GM21360 (cell line): ENCODE results near the gene CALML3.

Experiments
- ATAC-seq: cut with Tn5 transposase; IDR thresholded peaks from one replicate; pipeline ENCODE4 v1.9.1; 2021; ENCODE audit warnings: mild to moderate bottlenecking, moderate library complexity; ENCODE audit not compliant: unreplicated experiment

The CALML3 gene

DNA sequence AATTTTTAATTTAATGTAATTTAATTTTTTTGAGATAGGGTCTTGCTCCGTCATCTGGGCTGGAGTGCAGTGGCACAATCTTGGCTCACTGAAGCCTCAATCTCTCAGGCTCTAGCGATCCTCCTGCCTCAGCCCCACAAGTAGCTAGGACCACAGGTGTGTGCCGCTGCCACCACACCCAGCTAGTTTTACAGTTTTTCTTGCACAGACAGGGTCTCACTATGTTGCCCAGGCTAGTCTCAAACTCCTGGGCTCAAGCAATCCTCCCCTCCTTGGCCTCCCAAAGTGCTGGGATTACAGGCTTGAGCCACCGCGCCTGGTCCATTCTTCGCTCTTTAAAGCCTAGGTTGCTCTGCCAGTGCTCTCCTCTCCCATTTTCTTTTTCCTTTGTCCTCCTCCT lies 12.9 kb downstream of the CALML3 start:
- ATAC-seq = no peak

DNA sequence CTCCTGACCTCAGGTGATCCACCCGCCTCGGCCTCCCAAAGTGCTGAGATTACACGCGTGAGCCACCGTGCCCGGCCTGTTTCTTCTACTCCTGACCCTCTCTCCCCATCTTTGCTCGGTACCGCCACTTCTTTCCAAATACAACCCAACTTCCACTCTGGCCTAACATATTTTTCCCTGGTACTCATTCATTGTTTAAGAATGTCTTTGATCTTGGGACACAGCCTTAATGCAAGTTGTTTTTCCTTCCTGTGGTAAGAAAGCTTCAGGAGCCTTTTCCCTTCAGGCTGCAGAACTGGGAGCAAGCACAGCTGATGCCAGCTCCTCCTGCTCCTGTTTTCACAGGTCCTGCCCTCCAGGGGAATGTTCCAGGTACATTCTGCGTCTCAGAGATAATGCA lies 13.7 kb downstream of the CALML3 start:
- ATAC-seq = no peak

DNA sequence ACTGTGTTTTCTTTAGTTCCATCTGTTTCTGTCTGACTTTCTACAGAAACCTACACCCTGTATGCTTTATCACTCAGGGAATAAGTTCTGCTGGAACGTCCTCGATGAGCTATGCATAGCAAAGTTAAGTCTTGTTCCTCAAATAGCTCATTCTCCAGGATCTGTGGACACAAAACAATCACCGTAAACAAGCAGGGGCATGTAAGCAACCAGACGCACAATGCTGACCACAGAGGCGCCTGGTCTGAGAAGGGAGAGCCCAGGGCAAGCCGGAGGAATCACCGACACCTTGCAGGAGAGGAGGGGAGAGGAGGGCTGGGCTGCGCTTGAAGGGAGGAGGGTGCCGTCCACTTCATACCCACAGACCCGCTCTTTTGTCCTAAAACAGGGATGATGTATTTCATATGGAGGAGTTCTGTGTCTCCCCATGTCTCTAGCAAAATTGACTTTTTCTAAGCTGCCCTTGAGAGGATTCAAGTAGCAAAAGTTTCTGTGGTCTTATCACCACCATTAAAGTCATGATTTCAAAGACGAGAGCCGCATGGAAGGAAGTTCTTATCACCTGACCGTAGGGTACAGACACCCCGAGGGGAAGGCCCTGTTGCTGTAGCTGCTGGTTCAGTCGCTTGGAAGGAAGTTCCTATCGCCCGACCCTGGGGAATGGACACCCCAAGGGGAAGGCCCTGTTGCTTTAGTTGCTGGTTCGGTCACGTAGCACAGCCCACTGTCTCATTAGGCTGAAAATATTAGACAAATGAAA lies 14.3 kb downstream of the CALML3 start:
- ATAC-seq = no peak

DNA sequence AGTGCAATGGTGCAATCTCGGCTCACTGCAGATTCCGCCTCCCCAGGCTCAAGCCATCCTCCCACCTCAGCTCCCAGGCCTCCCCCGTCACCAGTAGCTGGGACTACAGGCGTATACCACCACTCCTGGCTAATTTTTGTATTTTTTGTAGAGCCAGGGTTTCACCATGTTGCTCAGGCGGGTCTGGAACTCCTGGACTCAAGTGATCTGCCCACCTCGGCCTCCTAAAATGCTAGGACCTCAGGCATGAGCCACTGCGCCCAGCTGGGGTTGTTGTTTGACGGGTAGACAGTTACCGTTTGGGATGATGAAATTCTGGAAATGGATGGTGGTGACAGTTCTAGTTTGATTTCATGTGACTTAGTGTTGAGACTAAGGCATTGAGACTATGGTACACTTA lies 15.3 kb downstream of the CALML3 start:
- ATAC-seq = no peak

DNA sequence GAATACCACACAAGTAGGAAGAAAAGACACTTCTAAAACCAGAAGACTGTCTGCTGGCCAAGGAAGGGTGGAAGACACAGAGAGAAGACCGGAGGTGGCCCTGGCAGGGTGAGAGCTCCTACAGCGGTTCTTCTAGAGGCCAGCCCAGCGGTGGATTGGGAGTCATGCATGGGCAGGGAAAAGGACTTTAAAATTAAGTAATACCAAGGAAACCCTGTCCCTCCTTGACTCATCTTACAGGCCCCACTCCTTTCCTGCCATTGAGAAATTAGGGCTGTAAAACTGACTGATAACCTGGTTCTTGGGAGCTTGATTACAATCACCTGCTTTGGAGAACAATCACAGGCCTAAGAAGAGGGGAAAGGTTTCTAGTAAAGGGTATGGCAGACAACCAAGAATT lies 16.1 kb downstream of the CALML3 start:
- no peak for ATAC-seq

DNA sequence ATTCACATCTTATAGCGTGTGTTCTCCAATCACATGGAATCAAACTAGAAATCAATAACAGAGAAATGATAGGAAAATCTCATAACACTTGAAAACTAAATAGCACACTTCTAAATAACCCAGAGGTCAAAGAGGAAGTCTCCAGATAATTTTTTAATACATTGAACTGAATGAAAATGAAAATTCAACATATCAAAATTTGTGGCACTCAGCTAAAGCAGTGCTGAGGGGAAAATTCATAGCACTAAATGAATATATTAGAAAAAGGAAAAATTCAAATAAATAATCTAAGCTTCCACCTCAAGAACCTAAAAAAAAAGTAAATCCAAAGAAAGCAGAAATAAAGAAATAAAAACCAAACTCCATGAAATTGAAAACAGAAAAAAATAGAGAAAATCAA lies 17.3 kb downstream of the CALML3 start:
- ATAC-seq = no peak

DNA sequence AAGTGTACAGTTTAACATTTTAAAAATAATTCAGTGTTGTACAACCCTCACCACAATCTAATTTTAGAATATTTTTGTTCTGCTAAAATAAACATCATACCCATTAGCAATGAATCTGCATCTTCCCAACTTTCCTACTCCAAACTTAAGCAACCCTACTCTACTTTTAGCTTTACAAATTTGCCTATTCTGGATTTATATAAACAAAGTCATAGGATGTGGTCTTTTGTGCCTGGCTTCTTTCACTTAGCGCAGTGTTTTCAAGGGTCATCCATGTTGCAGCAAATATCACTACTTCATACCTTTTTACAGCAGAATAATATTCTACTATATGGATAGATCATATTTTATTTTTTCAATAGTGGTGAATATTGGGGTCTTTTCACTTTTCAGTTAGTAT lies 18.9 kb downstream of the CALML3 start:
- ATAC-seq = no peak

DNA sequence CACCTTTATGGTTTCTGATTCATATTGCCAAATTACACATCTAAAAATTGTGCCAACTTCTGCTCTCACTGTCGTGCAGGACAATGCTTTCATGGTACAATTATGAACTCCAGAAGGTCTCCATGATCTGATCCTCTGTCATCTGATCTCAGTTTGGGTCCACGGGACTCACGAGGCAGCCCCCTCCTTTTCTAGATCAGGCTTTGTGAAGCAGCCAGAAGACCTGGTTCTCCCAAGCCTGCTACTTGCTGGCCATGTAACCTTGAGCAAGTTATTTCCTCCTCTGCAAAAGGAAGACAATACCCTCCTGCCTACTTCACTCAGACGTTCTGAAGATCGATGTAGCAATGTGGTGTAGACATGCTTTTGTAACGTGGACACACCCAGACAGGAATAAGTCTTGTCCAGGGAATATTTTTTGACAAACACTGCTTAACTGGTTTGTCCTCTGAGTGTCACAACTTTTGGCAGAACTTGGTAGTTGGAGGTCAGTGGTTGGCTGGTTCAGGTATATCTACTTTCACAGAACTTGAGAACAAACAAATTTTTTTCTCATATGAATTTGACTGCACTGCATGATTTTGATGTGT lies 19.6 kb downstream of the CALML3 start:
- no peak for ATAC-seq

DNA sequence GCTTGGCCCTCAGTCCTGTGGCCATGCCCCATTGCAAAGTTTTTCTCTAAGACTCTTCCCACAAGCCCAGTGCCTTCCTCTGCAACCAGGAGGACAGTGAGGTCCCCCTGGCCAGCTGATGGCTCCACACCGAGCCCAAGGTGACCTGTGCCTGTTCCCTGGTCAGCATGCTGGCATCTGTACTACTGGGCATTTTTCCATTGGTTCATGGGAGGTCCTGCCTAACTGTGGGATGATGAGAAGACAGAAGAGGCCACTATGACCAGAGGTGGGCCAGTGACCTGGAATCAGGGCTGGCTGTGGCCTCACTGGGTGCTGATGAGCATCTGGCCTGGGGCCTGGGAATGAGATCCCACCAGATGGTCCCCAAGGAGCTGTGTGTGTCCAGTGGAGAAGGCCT lies 20.2 kb downstream of the CALML3 start:
- ATAC-seq = no peak

DNA sequence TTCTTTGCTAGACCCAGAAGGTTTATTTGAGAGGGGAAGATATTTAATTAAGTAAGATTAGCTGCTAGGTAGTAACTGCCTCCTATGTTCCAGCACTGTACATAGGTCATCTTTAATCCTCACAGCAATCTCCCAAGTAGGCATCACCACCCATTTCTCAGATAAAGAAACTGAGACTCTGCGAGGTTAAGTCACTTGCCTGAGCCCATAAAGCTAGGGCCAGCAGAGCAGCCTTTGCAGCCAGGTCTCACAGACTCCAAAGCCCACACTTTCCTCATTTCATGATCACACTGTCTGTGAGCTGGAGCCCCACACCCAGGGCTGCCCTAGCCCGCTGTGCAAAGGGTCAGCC lies 20.6 kb downstream of the CALML3 start:
- ATAC-seq = no peak

DNA sequence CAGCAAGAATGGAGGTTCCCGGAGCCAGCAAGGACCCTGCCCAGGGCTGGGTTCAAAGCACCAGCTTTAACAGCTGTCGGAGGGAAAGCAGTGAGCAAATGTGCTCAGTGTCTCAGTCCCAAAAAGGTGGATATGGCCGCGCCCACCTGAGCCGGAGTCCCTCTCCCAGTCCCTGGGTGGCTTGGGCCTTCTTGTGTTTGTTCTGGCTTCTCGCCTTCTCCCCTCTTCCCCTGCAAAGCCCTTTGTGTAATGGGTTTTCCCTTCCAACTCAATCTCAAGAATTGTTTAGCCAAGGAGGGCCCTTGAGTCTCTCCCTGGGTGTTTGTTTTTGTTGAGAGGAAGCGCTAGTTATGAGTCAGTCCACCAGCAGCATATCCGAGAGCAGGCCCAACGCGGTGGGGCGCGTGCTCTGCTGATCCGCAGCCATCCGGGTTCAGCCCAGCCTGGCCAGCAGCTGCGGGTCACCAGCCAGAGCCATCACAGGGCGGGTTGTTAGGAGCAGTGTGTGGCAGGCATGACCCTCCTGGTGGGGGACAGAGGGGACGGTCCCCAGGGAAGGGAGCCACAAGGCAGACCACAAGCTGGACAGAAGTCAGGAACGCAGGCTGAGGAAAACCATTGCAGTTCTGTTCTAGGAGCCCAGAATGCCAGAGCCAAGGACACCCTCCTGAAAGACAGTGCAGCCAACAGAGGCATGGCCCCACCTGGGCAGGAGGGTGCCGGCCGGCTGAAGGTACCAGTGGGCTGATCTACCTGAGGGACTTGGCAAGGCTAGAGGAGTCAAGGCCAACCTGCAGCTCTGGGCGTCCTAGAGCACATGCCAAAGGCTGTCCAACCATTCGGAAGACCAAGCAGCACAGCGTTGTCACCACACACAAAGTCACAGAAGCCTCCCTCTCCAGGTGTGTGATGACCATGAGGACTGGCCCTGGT lies 21.3 kb downstream of the CALML3 start:
- no peak for ATAC-seq

DNA sequence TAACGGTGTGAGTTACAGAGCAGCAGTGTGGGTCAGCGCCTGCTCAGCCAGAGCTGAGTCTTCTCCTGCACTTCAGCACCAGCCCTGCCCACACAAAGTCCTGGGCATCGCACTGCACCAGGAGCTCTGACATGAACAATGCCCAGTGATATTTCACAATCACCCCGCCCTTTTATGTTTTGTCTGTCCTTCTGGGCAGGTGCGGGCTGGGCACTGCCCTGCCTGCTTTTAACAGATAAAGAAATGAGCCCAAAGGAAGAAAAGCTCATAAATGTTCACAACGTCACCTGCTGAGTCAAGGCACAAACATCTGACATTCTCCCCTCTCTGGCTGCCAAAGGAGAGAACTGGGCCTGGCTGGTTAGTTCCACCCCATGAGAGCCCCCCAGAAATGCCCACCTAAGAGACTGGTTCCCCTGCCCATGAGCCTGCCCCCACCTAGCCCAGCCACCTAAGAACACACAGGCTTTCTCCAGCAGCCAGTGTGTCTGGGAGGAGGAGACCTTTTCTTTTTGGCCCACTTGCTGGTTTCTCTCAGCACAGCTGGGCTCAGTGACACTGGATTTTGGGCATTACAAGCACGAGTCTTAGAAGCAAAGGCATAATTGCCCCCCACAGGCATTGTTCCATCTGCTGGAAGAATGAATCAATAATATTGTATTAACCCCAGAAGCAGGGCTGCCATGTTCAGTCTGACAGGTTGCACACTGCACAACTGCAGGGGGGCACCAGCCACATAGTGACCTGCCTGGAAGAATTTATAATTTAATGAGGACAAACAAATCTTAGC lies 22.3 kb downstream of the CALML3 start:
- no peak for ATAC-seq

DNA sequence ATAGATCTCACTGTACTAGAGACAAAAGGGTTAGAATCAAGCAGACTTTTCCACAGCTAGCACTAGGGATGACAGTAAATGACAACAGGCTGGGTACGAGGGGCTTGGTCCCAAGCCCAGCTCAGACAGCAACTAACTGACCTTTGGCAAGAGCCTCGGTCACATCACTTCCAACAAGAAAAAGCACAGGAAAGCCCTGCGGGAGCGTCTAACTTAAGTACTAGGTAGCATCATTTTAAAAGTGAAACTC lies 22.8 kb downstream of the CALML3 start:
- ATAC-seq = no peak

DNA sequence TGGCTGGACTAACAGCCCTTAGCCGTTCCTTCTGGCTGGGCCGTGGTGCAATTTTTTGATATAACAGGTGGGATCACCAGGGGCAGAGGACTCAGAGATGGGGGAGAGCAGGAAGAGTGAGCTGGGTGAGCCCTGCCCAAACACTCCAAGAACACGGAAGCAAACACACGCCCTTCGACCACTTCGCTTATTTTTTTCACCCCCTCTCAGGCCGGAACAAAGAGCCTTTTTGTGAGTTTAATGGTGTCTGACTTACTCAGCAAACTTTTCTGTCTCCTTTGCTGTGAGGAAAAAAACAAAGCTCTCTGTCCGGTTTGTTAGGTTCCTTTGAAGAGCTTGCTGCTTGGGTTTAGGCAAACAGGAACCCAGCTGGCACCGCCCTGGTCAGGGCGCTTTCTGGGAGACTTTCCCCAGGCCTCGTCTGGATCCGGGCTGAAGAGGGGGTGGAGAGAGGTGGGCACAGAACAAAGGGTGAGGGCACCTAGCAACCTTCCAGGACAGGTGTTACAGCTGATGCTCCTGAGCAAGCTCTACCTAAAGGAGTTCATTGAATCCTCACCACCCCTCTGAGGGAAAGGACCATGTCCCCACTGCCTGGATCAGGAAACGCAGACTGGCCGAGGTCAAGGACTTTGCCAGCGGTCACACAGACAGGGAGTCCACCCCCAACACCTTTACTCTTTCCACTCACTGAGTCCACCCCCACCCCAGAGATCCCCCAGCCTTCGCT lies 23.3 kb downstream of the CALML3 start:
- no peak for ATAC-seq

DNA sequence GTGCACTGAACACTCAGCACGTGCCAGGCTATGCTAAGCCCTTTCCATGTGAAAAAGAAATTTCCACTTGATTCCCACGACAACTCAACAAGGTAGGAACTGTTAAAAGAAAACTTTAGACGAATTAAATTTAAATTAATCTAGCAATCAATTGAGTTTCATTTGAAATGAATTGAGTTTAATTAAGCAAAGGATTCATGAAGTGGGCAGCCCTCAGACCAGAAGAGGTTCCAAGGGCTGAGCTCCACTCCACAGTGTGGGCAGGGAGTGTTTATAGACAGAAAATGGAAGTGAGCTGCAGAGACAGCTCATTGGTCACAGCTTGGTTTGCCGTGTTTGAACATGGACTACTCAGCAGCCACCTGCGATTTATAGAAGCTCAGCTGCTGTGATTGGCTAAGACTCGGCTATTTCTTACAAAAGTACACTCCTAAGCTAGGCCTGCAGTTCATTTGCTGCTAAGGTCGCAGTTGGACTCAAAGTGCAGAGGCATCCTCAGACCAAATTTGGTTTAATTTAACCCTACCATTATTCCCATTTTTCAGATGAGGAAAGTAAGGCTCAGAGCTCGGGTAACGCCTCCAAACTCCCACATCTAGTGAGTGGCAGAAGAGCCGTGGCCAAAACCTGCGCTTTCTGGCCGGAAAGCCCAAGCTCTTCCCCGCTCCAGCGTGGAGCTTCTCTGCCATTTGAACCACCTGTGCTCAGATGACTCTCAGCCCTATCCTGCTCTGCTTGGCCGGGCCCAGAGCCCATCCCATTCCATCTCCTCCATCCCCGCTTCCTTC lies 24.9 kb downstream of the CALML3 start:
- no peak for ATAC-seq

DNA sequence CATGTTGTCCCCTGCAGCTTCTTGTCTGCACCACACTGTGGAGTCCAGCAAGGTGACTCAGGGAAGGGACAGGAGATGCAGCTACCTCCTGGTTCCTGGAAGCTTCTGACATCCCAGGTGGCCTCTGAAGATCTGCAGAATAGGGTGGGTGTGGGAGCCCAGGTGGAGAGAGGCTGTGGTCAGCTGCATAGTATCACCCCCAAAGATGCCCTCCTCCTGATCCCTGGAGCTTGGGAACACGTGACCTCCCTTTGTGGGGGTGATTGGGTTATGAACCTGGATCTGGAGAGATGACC lies 25.4 kb downstream of the CALML3 start:
- ATAC-seq = no peak

DNA sequence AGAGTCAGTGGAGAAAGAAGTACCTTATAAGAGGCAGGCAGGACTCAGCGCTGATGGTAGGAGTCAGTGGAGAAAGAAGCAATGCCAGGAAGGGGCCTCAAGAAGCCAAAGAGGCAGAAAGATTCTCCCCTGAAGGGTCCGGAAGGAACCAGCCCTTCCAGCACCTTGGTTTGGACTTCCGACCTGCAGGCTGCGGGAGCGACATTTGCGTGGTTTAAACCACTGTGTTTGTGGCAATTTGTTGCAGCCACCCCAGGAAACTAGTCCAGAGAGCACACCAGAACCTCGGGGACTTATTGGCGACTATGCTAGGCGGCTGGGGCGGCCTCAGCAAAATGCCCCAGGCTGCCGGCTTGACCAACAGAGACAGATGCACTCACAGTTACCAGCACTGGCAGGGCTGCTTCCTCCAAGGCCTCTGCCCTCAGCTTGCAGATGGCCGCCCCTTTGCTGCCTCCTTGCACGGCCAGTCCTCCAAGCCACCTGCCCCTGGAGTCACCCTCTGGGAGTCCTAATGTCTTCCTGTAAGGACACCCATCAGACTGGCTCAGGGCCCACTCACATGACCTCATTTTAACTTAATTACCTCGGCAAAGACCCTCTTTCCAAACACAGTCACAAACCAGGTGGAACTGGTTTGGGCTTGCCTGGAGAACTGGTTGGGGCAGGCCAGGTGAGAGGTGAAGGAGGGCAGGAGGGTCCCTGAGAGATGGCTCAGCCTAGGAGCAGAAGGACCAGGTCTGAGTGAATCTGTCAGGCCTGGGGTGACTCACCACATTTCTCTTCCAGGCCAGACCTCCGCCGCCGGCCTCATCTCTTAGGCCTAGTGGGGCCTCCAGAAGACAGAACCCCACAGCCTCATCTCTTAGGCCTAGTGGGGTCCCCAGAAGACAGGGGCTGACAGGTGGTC lies 26.1 kb downstream of the CALML3 start:
- no peak for ATAC-seq

DNA sequence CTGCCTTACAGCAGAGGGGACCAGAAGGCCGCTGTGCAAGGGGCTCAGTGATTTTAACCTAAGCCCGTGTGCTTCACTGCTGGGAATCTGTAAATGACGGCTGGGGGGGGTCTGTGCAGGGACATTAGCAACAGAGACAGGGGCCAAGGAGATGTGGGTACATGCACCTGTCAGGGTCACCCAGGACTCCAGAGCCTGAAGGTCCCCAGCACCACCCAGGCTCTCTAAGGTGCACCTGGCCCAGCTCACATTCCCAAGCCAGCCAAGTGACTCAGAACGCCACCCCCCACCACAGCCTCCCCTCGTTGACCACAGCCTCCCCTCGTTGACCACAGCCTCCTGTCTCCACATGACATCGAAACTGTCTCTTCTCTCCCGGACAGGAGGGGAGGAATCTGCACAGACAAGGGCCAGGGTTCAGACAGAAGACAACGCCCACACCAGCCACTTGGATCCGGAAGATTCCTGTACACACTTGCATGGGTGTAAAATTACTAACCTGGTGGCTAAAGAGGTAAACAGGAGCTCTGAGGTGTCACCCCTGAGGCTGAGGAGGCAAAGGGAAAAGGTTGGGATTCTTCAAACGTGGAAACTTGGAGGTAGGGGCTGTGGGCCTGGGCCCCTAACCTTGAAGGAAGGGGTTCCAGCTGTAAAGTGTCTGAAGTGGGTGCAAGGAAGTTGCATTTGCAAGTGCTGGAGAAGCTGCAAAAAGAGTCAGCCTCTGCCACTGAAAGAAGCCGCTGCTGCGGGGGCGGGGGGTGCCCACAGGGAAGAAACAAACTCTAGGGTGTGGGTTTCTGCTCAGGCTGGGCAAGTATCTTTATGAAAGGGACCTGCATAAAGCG lies 27.0 kb downstream of the CALML3 start:
- ATAC-seq = no peak
